ENCODE results near the gene ELF2. TPM values are rescaled to one million over a fixed set of nuclear protein-coding genes. Genes with fewer than 3 reads are reported as not detected.

The ELF2 gene
- total RNA-seq, 1 experiment from 2014 or later = 44.6 TPM

DNA sequence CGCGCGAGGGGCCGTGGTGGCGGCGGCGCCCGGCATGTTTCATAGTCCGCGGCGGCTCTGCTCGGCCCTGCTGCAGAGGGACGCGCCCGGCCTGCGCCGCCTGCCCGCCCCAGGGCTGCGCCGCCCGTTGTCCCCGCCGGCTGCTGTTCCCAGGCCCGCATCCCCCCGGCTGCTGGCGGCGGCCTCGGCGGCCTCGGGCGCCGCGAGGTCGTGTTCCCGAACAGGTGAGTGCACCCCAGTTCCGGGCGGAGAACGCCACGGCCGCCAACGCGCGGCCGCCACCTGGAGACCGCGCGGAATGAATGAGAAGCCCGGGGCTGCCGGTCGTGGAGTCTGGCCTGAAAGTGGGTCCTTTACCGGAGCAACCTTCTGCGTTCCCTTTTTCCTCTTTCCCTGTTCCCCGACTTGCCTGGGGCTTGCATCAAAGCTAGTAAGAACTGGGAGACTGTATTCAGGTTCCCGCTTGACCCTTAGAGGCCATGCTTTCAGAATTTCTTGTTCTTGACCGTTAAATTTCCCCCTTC lies 161.0 kb downstream of the ELF2 start (continued):
- TF ChIP-seq, protein P1, sequence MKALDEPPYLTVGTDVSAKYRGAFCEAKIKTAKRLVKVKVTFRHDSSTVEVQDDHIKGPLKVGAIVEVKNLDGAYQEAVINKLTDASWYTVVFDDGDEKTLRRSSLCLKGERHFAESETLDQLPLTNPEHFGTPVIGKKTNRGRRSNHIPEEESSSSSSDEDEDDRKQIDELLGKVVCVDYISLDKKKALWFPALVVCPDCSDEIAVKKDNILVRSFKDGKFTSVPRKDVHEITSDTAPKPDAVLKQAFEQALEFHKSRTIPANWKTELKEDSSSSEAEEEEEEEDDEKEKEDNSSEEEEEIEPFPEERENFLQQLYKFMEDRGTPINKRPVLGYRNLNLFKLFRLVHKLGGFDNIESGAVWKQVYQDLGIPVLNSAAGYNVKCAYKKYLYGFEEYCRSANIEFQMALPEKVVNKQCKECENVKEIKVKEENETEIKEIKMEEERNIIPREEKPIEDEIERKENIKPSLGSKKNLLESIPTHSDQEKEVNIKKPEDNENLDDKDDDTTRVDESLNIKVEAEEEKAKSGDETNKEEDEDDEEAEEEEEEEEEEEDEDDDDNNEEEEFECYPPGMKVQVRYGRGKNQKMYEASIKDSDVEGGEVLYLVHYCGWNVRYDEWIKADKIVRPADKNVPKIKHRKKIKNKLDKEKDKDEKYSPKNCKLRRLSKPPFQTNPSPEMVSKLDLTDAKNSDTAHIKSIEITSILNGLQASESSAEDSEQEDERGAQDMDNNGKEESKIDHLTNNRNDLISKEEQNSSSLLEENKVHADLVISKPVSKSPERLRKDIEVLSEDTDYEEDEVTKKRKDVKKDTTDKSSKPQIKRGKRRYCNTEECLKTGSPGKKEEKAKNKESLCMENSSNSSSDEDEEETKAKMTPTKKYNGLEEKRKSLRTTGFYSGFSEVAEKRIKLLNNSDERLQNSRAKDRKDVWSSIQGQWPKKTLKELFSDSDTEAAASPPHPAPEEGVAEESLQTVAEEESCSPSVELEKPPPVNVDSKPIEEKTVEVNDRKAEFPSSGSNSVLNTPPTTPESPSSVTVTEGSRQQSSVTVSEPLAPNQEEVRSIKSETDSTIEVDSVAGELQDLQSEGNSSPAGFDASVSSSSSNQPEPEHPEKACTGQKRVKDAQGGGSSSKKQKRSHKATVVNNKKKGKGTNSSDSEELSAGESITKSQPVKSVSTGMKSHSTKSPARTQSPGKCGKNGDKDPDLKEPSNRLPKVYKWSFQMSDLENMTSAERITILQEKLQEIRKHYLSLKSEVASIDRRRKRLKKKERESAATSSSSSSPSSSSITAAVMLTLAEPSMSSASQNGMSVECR (CRISPR knock-in tag; IDR thresholded peaks at IDR 0.05; ENCODE audit: borderline replicate concordance) = no peak
- TF ChIP-seq, protein P2, sequence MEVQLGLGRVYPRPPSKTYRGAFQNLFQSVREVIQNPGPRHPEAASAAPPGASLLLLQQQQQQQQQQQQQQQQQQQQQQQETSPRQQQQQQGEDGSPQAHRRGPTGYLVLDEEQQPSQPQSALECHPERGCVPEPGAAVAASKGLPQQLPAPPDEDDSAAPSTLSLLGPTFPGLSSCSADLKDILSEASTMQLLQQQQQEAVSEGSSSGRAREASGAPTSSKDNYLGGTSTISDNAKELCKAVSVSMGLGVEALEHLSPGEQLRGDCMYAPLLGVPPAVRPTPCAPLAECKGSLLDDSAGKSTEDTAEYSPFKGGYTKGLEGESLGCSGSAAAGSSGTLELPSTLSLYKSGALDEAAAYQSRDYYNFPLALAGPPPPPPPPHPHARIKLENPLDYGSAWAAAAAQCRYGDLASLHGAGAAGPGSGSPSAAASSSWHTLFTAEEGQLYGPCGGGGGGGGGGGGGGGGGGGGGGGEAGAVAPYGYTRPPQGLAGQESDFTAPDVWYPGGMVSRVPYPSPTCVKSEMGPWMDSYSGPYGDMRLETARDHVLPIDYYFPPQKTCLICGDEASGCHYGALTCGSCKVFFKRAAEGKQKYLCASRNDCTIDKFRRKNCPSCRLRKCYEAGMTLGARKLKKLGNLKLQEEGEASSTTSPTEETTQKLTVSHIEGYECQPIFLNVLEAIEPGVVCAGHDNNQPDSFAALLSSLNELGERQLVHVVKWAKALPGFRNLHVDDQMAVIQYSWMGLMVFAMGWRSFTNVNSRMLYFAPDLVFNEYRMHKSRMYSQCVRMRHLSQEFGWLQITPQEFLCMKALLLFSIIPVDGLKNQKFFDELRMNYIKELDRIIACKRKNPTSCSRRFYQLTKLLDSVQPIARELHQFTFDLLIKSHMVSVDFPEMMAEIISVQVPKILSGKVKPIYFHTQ (CRISPR knock-in tag; IDR thresholded peaks at IDR 0.05) = no peak
- TF ChIP-seq NR2C2 (CRISPR knock-in tag; IDR thresholded peaks at IDR 0.05) (no peak), IRF2 (CRISPR knock-in tag; IDR thresholded peaks at IDR 0.05; ENCODE audit: borderline replicate concordance, low read depth) (no peak), ETV6 (CRISPR knock-in tag; IDR thresholded peaks at IDR 0.05) (no peak), ZNF121 (CRISPR knock-in tag; IDR thresholded peaks at IDR 0.05) (no peak), SMAD3 (CRISPR knock-in tag; IDR thresholded peaks at IDR 0.05; ENCODE audit: borderline replicate concordance) (no peak), OVOL2 (CRISPR knock-in tag; IDR thresholded peaks at IDR 0.05; ENCODE audit: borderline replicate concordance) (no peak), ZNF138 (CRISPR knock-in tag; conservative IDR thresholded peaks at IDR 0.05) (no peak), NFE2L1 (CRISPR knock-in tag; IDR thresholded peaks at IDR 0.05) (0 out of 2 replicates have a peak, but pooled peaks have one; percentile 2), GABPB1 (CRISPR knock-in tag; IDR thresholded peaks at IDR 0.05) (no peak), ZNF263 (CRISPR knock-in tag; IDR thresholded peaks at IDR 0.05; ENCODE audit: low read depth) (0 out of 2 replicates have a peak, but pooled peaks have one; percentile 56), NR3C1 (CRISPR knock-in tag; conservative IDR thresholded peaks at IDR 0.05; ENCODE audit: low read depth) (0 out of 2 replicates have a peak, but pooled peaks have one; percentile 59), NFATC4 (CRISPR knock-in tag; IDR thresholded peaks at IDR 0.05) (no peak), ATF1 (CRISPR knock-in tag; IDR thresholded peaks at IDR 0.05) (peak; percentile 76; the same call in 1 of the 2 replicates), TEAD1 (CRISPR knock-in tag; IDR thresholded peaks at IDR 0.05) (no peak), RELA (CRISPR knock-in tag; IDR thresholded peaks at IDR 0.05; ENCODE audit: borderline replicate concordance) (no peak), NR1H2 (CRISPR knock-in tag; IDR thresholded peaks at IDR 0.05) (no peak), SOX15 (CRISPR knock-in tag; IDR thresholded peaks at IDR 0.05) (no peak)
- TF ChIP-seq, protein P3, sequence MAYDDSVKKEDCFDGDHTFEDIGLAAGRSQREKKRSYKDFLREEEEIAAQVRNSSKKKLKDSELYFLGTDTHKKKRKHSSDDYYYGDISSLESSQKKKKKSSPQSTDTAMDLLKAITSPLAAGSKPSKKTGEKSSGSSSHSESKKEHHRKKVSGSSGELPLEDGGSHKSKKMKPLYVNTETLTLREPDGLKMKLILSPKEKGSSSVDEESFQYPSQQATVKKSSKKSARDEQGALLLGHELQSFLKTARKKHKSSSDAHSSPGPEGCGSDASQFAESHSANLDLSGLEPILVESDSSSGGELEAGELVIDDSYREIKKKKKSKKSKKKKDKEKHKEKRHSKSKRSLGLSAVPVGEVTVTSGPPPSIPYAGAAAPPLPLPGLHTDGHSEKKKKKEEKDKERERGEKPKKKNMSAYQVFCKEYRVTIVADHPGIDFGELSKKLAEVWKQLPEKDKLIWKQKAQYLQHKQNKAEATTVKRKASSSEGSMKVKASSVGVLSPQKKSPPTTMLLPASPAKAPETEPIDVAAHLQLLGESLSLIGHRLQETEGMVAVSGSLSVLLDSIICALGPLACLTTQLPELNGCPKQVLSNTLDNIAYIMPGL (CRISPR knock-in tag; IDR thresholded peaks at IDR 0.05) = no peak; the same call in 1 of the 2 replicates
- TF ChIP-seq, protein P4, sequence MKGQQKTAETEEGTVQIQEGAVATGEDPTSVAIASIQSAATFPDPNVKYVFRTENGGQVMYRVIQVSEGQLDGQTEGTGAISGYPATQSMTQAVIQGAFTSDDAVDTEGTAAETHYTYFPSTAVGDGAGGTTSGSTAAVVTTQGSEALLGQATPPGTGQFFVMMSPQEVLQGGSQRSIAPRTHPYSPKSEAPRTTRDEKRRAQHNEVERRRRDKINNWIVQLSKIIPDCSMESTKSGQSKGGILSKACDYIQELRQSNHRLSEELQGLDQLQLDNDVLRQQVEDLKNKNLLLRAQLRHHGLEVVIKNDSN (CRISPR knock-in tag; IDR thresholded peaks at IDR 0.05) = no peak
- TF ChIP-seq, protein P5, sequence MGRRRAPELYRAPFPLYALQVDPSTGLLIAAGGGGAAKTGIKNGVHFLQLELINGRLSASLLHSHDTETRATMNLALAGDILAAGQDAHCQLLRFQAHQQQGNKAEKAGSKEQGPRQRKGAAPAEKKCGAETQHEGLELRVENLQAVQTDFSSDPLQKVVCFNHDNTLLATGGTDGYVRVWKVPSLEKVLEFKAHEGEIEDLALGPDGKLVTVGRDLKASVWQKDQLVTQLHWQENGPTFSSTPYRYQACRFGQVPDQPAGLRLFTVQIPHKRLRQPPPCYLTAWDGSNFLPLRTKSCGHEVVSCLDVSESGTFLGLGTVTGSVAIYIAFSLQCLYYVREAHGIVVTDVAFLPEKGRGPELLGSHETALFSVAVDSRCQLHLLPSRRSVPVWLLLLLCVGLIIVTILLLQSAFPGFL (CRISPR knock-in tag; IDR thresholded peaks at IDR 0.05; ENCODE audit: borderline replicate concordance) = no peak
- TF ChIP-seq, protein P6, sequence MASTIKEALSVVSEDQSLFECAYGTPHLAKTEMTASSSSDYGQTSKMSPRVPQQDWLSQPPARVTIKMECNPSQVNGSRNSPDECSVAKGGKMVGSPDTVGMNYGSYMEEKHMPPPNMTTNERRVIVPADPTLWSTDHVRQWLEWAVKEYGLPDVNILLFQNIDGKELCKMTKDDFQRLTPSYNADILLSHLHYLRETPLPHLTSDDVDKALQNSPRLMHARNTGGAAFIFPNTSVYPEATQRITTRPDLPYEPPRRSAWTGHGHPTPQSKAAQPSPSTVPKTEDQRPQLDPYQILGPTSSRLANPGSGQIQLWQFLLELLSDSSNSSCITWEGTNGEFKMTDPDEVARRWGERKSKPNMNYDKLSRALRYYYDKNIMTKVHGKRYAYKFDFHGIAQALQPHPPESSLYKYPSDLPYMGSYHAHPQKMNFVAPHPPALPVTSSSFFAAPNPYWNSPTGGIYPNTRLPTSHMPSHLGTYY (CRISPR knock-in tag; IDR thresholded peaks at IDR 0.05) = no peak
- TF ChIP-seq, protein P7, sequence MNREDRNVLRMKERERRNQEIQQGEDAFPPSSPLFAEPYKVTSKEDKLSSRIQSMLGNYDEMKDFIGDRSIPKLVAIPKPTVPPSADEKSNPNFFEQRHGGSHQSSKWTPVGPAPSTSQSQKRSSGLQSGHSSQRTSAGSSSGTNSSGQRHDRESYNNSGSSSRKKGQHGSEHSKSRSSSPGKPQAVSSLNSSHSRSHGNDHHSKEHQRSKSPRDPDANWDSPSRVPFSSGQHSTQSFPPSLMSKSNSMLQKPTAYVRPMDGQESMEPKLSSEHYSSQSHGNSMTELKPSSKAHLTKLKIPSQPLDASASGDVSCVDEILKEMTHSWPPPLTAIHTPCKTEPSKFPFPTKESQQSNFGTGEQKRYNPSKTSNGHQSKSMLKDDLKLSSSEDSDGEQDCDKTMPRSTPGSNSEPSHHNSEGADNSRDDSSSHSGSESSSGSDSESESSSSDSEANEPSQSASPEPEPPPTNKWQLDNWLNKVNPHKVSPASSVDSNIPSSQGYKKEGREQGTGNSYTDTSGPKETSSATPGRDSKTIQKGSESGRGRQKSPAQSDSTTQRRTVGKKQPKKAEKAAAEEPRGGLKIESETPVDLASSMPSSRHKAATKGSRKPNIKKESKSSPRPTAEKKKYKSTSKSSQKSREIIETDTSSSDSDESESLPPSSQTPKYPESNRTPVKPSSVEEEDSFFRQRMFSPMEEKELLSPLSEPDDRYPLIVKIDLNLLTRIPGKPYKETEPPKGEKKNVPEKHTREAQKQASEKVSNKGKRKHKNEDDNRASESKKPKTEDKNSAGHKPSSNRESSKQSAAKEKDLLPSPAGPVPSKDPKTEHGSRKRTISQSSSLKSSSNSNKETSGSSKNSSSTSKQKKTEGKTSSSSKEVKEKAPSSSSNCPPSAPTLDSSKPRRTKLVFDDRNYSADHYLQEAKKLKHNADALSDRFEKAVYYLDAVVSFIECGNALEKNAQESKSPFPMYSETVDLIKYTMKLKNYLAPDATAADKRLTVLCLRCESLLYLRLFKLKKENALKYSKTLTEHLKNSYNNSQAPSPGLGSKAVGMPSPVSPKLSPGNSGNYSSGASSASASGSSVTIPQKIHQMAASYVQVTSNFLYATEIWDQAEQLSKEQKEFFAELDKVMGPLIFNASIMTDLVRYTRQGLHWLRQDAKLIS (CRISPR knock-in tag; IDR thresholded peaks at IDR 0.05; ENCODE audit: borderline replicate concordance) = 0 out of 2 replicates have a peak, but pooled peaks have one; percentile 2

Data from WTC11 (cell line).